Fibroblast of mammary gland (primary cell): ENCODE results near the gene TEX12.

Source experiments
- DNase-seq: peaks from one replicate; pipeline ENCODE4 v3.0.0-alpha.2; 2010; ENCODE audit warnings: low read depth
- H3K4me3 ChIP-seq: 2 replicates; pipeline ENCODE4 v1.5.1; 2011; ENCODE audit warnings: low read depth, mild to moderate bottlenecking, low read length, moderate library complexity; ENCODE audit not compliant: control insufficient read depth
- CTCF ChIP-seq: conservative IDR thresholded peaks from 2 replicates; pipeline ENCODE4 v1.5.1; 2011; ENCODE audit warnings: low read depth, low read length, inconsistent platforms; ENCODE audit not compliant: control insufficient read depth, insufficient read depth

The TEX12 gene

GRCh38 chr11:112167145-112167544 lies at the start of gene TEX12:
Gene TEX12 (plus strand): TSS chr11:112167372. CDS start chr11:112169269, 1,897 bp downstream.
- TF ChIP-seq CTCF: no peak
- no peak within 1 kb of the TSS for H3K4me3 ChIP-seq
- DNase-seq: no peak

- no peak for DNase-seq
- no peak for TF ChIP-seq CTCF
- H3K4me3 ChIP-seq: no peak overlapping the region
Observed at GRCh38 chr11:112118176-112118575, 49.0 kb upstream of the TEX12 start.

GRCh38 chr11:112121981-112122615 lies 45.1 kb upstream of the TEX12 start:
- TF ChIP-seq CTCF: no peak
- H3K4me3 ChIP-seq: no peak overlapping the region
- no peak for DNase-seq

- no peak for TF ChIP-seq CTCF
- no peak for DNase-seq
Observed at GRCh38 chr11:112123129-112123528, 44.0 kb upstream of the TEX12 start.

GRCh38 chr11:112127056-112127455 lies 40.1 kb upstream of the TEX12 start:
- no peak for DNase-seq
- no peak for TF ChIP-seq CTCF
- no peak overlapping the region for H3K4me3 ChIP-seq

More at GRCh38 chr11:112123129-112123528, 44.0 kb upstream of the TEX12 start:
- H3K4me3 ChIP-seq: no peak overlapping the region

- DNase-seq: peak; percentile 86
- no peak overlapping the region for H3K4me3 ChIP-seq
- no peak for TF ChIP-seq CTCF
Observed at GRCh38 chr11:112128483-112129121, 38.6 kb upstream of the TEX12 start.
